ENCODE measurements around the gene SPDYE1. TPM values are rescaled to one million over a fixed set of nuclear protein-coding genes. Genes with fewer than 3 reads are reported as not detected.

SPDYE1 gene
- total RNA-seq, 2 experiments from 2014 or later = not detected

DNA sequence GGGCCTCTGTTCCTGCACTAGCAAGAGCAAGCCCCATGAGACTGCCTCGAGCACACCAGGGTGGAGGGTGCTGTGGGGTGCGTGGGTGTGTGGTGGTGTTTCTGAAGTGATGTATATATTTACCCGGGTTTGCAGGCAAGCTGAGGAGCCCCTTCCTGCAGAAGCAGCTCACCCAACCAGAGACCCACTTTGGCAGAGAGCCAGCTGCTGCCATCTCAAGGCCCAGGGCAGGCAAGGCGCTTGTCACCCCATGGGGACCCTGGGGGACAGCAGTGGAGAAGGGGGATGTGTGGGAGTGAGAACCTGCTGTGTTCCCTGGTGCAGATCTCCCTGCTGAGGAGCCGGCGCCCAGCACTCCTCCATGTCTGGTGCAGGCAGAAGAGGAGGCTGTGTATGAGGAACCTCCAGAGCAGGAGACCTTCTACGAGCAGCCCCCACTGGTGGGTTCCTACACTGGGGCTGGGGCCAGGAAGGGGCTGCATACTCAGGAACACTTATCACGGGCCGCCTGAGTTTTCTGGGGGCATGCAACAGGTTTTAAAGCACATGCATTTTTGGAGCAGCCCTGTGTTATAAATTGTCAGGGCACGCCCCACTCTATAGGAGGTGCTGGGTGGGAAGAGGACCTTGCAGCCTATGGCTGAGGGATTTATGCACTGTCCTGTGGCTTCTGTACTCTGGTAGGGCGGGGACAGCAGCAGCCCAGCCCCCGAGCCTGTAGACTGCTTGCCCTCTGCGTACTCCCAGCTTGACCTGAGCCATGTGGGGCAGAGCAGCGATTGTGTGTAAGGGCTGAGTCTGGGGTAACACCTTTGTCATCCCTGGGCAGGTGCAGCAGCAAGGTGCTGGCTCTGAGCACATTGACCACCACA is 61.8 kb downstream of the SPDYE1 start:
- TF ChIP-seq, protein P1, sequence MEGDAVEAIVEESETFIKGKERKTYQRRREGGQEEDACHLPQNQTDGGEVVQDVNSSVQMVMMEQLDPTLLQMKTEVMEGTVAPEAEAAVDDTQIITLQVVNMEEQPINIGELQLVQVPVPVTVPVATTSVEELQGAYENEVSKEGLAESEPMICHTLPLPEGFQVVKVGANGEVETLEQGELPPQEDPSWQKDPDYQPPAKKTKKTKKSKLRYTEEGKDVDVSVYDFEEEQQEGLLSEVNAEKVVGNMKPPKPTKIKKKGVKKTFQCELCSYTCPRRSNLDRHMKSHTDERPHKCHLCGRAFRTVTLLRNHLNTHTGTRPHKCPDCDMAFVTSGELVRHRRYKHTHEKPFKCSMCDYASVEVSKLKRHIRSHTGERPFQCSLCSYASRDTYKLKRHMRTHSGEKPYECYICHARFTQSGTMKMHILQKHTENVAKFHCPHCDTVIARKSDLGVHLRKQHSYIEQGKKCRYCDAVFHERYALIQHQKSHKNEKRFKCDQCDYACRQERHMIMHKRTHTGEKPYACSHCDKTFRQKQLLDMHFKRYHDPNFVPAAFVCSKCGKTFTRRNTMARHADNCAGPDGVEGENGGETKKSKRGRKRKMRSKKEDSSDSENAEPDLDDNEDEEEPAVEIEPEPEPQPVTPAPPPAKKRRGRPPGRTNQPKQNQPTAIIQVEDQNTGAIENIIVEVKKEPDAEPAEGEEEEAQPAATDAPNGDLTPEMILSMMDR (IDR thresholded peaks at IDR 0.05) = no peak
- Mint-ChIP-seq H3K27ac (peak overlapping the region; percentile 86), H3K36me3 (ENCODE audit: low read depth) (peaks cover 40% of the 10 kb centered on the region), H3K4me3 (no peak overlapping the region), H3K4me1 (ENCODE audit: low read depth) (peaks cover 28% of the 10 kb centered on the region), H3K9me3 (no peaks in the 10 kb centered on the region), H3K27me3 (no peaks in the 10 kb centered on the region)
- intact Hi-C loops (cut with micrococcal nuclease) = no loop called here
- CTCF ChIA-PET = no interaction called here
- POLR2A ChIA-PET = interaction anchor here (0.9 to 5.5 kb wide), 3 partner anchors 8 to 39 kb away, joined by 4 to 29 read pairs (median 4); no protein-coding TSS in a partner anchor
- ATAC-seq (peak; percentile 80), DNase-seq (peak; percentile 67)

Small RNA genes within 50 kb of the gene (microRNA-seq; reads per million reads assigned to microRNA genes)
- 1.2 reads per million for gene MIR6837 (ENCODE audit: borderline microRNAs expressed, borderline replicate concordance)

Other genes starting within 250 kb of the SPDYE1 start
- 10 to 100 TPM; 30.9 to 34.2 TPM for gene BLVRA, start 239.2 kb upstream of the SPDYE1 start, total RNA-seq
- 100 to 1,000 TPM; 127 to 130 TPM for gene MRPS24, start 128.4 kb upstream of the SPDYE1 start, total RNA-seq
- 10 to 100 TPM; 18.8 to 19.4 TPM for gene URGCP, start 91.3 kb upstream of the SPDYE1 start, total RNA-seq
- gene UBE2D4, start 71.5 kb upstream of the SPDYE1 start, total RNA-seq = 10 to 100 TPM in 1 of 2 experiments, 1 to 10 TPM in 1; 8.8 to 10.2 TPM
- gene DBNL, start 46.8 kb downstream of the SPDYE1 start, total RNA-seq = 100 to 1,000 TPM; 108 to 110 TPM
- under 1 TPM in 1 of 2 experiments, not detected in 1; 0.49 TPM for gene PGAM2, start 67.7 kb downstream of the SPDYE1 start, total RNA-seq
- gene POLM, start 84.6 kb downstream of the SPDYE1 start, total RNA-seq = 10 to 100 TPM; 35.4 to 37.2 TPM
- gene AEBP1, start 106.4 kb downstream of the SPDYE1 start, total RNA-seq = 10 to 100 TPM; 29.1 to 30.4 TPM
- 100 to 1,000 TPM; 243 to 251 TPM for gene POLD2, start 125.7 kb downstream of the SPDYE1 start, total RNA-seq
- gene MYL7, start 143.4 kb downstream of the SPDYE1 start, total RNA-seq = not detected
- 1 to 10 TPM; 2.1 to 2.6 TPM for gene GCK, start 191.5 kb downstream of the SPDYE1 start, total RNA-seq
- 10 to 100 TPM; 49.3 to 50.9 TPM for gene YKT6, start 203.1 kb downstream of the SPDYE1 start, total RNA-seq

Data from activated CD8-positive, alpha-beta T cell treated with anti-CD3 and anti-CD28 coated beads for 36 hours (primary cell).